ENCODE measurements around the gene BID.

BID gene

GRCh38 chr22:17818180-17818579, 43.9 kb upstream of the BID start:
- no peak for DNase-seq (ENCODE audit: low read depth, low spot score)
- TF ChIP-seq CTCF (IDR thresholded peaks at IDR 0.05; ENCODE audit: insufficient read depth, low read length, missing control alignments), result no peak
- H3K4me3 ChIP-seq (ENCODE audit: low read depth, low read length), result no peak overlapping the region
- POLR2A ChIA-PET, result no interaction called here
- CTCF ChIA-PET, result interaction anchor here (0.8 to 5.6 kb wide), 2 partner anchors 12 to 259 kb away, joined by 3 to 37 read pairs; no protein-coding TSS in a partner anchor

- CTCF ChIA-PET, result interaction anchor here (1.2 to 5.6 kb wide), 2 partner anchors 13 to 258 kb away, joined by 4 to 37 read pairs; no protein-coding TSS in a partner anchor
- TF ChIP-seq CTCF (IDR thresholded peaks at IDR 0.05; ENCODE audit: insufficient read depth, low read length, missing control alignments), result no peak
- POLR2A ChIA-PET, result no interaction called here
- H3K4me3 ChIP-seq (ENCODE audit: low read depth, low read length), result no peak overlapping the region
- DNase-seq (ENCODE audit: low read depth, low spot score), result no peak
These were observed 43.3 kb upstream of the BID start for GRCh38 chr22:17817511-17818065.

- ChIA-PET CTCF (interaction anchor here (1.2 to 1.7 kb wide), 3 partner anchors 14 to 259 kb away, joined by 4 to 7 read pairs (median 4); no protein-coding TSS in a partner anchor), POLR2A (no interaction called here)
- H3K4me3 ChIP-seq (ENCODE audit: low read depth, low read length), result no peak overlapping the region
- no peak for TF ChIP-seq CTCF (IDR thresholded peaks at IDR 0.05; ENCODE audit: insufficient read depth, low read length, missing control alignments)
- no peak for DNase-seq (ENCODE audit: low read depth, low spot score)
These were observed 42.8 kb upstream of the BID start for GRCh38 chr22:17817079-17817478.

- no peak for TF ChIP-seq CTCF (IDR thresholded peaks at IDR 0.05; ENCODE audit: insufficient read depth, low read length, missing control alignments)
- no peak for DNase-seq (ENCODE audit: low read depth, low spot score)
- POLR2A ChIA-PET, result no interaction called here
- H3K4me3 ChIP-seq (ENCODE audit: low read depth, low read length), result no peak overlapping the region
- CTCF ChIA-PET, result interaction anchor here (1.2 to 1.7 kb wide), 4 partner anchors 9 to 259 kb away, joined by 3 to 7 read pairs (median 4); no protein-coding TSS in a partner anchor
These were observed 42.4 kb upstream of the BID start for GRCh38 chr22:17816649-17817048.

- no peak for DNase-seq (ENCODE audit: low read depth, low spot score)
- no peak overlapping the region for H3K4me3 ChIP-seq (ENCODE audit: low read depth, low read length)
- POLR2A ChIA-PET, result no interaction called here
- TF ChIP-seq CTCF (IDR thresholded peaks at IDR 0.05; ENCODE audit: insufficient read depth, low read length, missing control alignments), result no peak
- CTCF ChIA-PET, result interaction anchor here (1.2 to 2.0 kb wide), 5 partner anchors 8 to 260 kb away, joined by 3 to 8 read pairs (median 5); no protein-coding TSS in a partner anchor
These were observed 41.5 kb upstream of the BID start for GRCh38 chr22:17815703-17816254.

GRCh38 chr22:17814830-17815229, 40.6 kb upstream of the BID start:
- ChIA-PET CTCF (interaction anchor here (1.3 to 2.0 kb wide), 2 partner anchors 14 to 261 kb away, joined by 5 to 8 read pairs; no protein-coding TSS in a partner anchor), POLR2A (no interaction called here)
- H3K4me3 ChIP-seq (ENCODE audit: low read depth, low read length), result no peak overlapping the region
- no peak for DNase-seq (ENCODE audit: low read depth, low spot score)
- TF ChIP-seq CTCF (IDR thresholded peaks at IDR 0.05; ENCODE audit: insufficient read depth, low read length, missing control alignments), result no peak
